Measurements from ENCODE around the gene CBX5.

DNA sequence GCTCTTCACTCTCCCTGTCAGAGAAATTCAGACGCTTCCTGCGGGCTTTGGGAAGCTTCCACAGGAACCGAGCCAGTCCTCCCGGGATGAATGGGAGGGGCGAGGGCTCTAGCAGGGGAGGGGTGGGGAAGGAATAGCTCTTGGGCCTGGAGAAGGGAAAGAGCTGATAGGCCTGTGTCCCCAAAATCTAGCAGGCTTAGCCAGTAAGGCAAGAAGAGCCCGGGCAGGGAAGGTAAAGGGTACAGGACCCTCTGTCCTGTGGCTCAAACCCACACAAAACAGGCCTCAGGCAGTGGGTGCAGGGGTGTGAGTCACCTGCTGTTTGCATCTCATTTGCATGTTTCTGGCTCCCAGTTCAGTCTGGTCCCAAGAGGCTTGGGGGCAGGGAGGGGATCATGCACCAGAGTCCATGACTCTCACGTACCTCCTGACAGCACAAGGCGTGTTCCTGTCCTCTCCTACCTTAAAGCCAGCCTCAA, 82.5 kb downstream of the CBX5 start:
- TF ChIP-seq, protein P1, sequence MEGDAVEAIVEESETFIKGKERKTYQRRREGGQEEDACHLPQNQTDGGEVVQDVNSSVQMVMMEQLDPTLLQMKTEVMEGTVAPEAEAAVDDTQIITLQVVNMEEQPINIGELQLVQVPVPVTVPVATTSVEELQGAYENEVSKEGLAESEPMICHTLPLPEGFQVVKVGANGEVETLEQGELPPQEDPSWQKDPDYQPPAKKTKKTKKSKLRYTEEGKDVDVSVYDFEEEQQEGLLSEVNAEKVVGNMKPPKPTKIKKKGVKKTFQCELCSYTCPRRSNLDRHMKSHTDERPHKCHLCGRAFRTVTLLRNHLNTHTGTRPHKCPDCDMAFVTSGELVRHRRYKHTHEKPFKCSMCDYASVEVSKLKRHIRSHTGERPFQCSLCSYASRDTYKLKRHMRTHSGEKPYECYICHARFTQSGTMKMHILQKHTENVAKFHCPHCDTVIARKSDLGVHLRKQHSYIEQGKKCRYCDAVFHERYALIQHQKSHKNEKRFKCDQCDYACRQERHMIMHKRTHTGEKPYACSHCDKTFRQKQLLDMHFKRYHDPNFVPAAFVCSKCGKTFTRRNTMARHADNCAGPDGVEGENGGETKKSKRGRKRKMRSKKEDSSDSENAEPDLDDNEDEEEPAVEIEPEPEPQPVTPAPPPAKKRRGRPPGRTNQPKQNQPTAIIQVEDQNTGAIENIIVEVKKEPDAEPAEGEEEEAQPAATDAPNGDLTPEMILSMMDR (conservative IDR thresholded peaks at IDR 0.05; ENCODE audit: low read length), result no peak
- no peak for TF ChIP-seq EZH2phosphoT487 (IDR thresholded peaks at IDR 0.05; ENCODE audit: borderline replicate concordance, low read depth, low read length)
